GM06990 (cell line): ENCODE measurements around the gene KLHL3.
A peak's percentile ranks its signal among the peaks of the same experiment; 100 is the strongest.

Experiments used
- DNase-seq: peaks from one replicate; pipeline ENCODE4 v3.0.0-alpha.2; 2011; ENCODE audit not compliant: insufficient read length; ENCODE audit errors: extremely low read depth
- H3K27me3 ChIP-seq: replicated peaks from 2 replicates; pipeline ENCODE4 v1.6.0; 2011; ENCODE audit warnings: low read length; ENCODE audit not compliant: control insufficient read depth, insufficient read depth
- H3K36me3 ChIP-seq: 2 replicates; pipeline ENCODE4 v1.5.1; 2011; ENCODE audit warnings: low read length; ENCODE audit not compliant: control insufficient read depth, insufficient read depth
- H3K4me3 ChIP-seq: replicated peaks from 2 replicates; pipeline ENCODE4 v1.5.1; 2011; ENCODE audit warnings: low read depth, mild to moderate bottlenecking, control low read depth, low read length
- CTCF ChIP-seq: IDR thresholded peaks from 2 replicates; pipeline ENCODE4 v1.5.1; 2011; ENCODE audit warnings: low read length, control low read depth, mild to moderate bottlenecking, inconsistent platforms; ENCODE audit not compliant: insufficient read depth, poor library complexity, severe bottlenecking

Gene KLHL3

GRCh38 chr5:137627706-137628105 is 108.2 kb downstream of the KLHL3 start:
- Histone ChIP-seq H3K36me3 (0 out of 2 replicates have a peak, but pooled peaks cover 1% of the 10 kb centered on the region), H3K27me3 (no peaks in the 10 kb centered on the region), H3K4me3 (no peak overlapping the region)
- TF ChIP-seq CTCF, result no peak
- no peak for DNase-seq

- 0 out of 2 replicates have a peak, but pooled peaks cover 1% of the 10 kb centered on the region for H3K36me3 ChIP-seq
- no peak overlapping the region for H3K4me3 ChIP-seq
- H3K27me3 ChIP-seq, result no peaks in the 10 kb centered on the region
- no peak for DNase-seq
- TF ChIP-seq CTCF, result no peak
Observed at GRCh38 chr5:137627293-137627692, 108.6 kb downstream of the KLHL3 start.

- H3K4me3 ChIP-seq, result no peak overlapping the region
- DNase-seq, result no peak
- TF ChIP-seq CTCF, result no peak
- no peaks in the 10 kb centered on the region for H3K27me3 ChIP-seq
- H3K36me3 ChIP-seq, result 0 out of 2 replicates have a peak, but pooled peaks cover 1% of the 10 kb centered on the region
Observed at GRCh38 chr5:137624786-137625349, 111.0 kb downstream of the KLHL3 start.

- TF ChIP-seq CTCF, result no peak
- Histone ChIP-seq H3K27me3 (no peaks in the 10 kb centered on the region), H3K4me3 (no peak overlapping the region), H3K36me3 (0 out of 2 replicates have a peak, but pooled peaks cover 1% of the 10 kb centered on the region)
- DNase-seq, result peak; percentile 20
Observed at GRCh38 chr5:137622850-137623249, 113.0 kb downstream of the KLHL3 start.

GRCh38 chr5:137621861-137622823 is 113.7 kb downstream of the KLHL3 start:
- Histone ChIP-seq H3K27me3 (no peaks in the 10 kb centered on the region), H3K4me3 (no peak overlapping the region), H3K36me3 (0 out of 2 replicates have a peak, but pooled peaks cover 1% of the 10 kb centered on the region)
- DNase-seq, result no peak
- no peak for TF ChIP-seq CTCF
